Hepatocyte (in vitro differentiated cells): ENCODE measurements around the gene TMEM182. TPM values are rescaled to one million over a fixed set of nuclear protein-coding genes. Genes with fewer than 3 reads are reported as not detected.
A peak's percentile ranks its signal among the peaks of the same experiment; 100 is the strongest.

Experiments
- DNase-seq: peaks from one replicate; pipeline ENCODE4 v3.0.0-alpha.2; 2016; ENCODE audit warnings: low spot score
- H2AFZ ChIP-seq: fragments of 200-600 bp; sonication (generic); 2 replicates; pipeline ENCODE4 v1.6.0; 2016; ENCODE audit warnings: antibody characterized with exemption, mild to moderate bottlenecking
- H3K27ac ChIP-seq: fragments of 200-600 bp; sonication (generic); 2 replicates; pipeline ENCODE4 v1.5.1; 2016; ENCODE audit warnings: mild to moderate bottlenecking
- H3K27me3 ChIP-seq: fragments of 200-600 bp; sonication (generic); 2 replicates; pipeline ENCODE4 v1.6.1; 2016
- H3K36me3 ChIP-seq: fragments of 200-600 bp; sonication (generic); replicated peaks from 2 replicates; pipeline ENCODE4 v1.5.1; 2016; ENCODE audit warnings: low read depth; ENCODE audit not compliant: insufficient read depth
- H3K4me1 ChIP-seq: fragments of 200-600 bp; sonication (generic); 2 replicates; pipeline ENCODE4 v1.5.1; 2016; ENCODE audit warnings: mild to moderate bottlenecking, moderate library complexity; ENCODE audit not compliant: insufficient read depth
- H3K4me2 ChIP-seq: fragments of 200-600 bp; sonication (generic); 2 replicates; pipeline ENCODE4 v1.6.0; 2016
- H3K4me3 ChIP-seq: fragments of 200-600 bp; sonication (generic); 2 replicates; pipeline ENCODE4 v1.5.1; 2016; ENCODE audit warnings: mild to moderate bottlenecking
- H3K79me2 ChIP-seq: fragments of 200-600 bp; sonication (generic); 2 replicates; pipeline ENCODE4 v1.6.0; 2017; ENCODE audit warnings: mild to moderate bottlenecking
- H3K9me2 ChIP-seq: fragments of 200-600 bp; sonication (generic); replicated peaks from 2 replicates; pipeline ENCODE4 v1.6.0; 2017; ENCODE audit warnings: mild to moderate bottlenecking; ENCODE audit not compliant: insufficient read depth
- H3K9me3 ChIP-seq: fragments of 200-600 bp; sonication (generic); 2 replicates; pipeline ENCODE4 v1.5.1; 2016; ENCODE audit warnings: low read depth, mild to moderate bottlenecking
- H4K20me1 ChIP-seq: fragments of 200-600 bp; sonication (generic); 2 replicates; pipeline ENCODE4 v1.6.0; 2016; ENCODE audit warnings: mild to moderate bottlenecking; ENCODE audit not compliant: insufficient read depth, poor library complexity, severe bottlenecking
- EZH2 ChIP-seq: fragments of 200-600 bp; sonication (generic); IDR thresholded peaks from 2 replicates; pipeline ENCODE4 v1.6.1; 2016; ENCODE audit warnings: antibody characterized with exemption, mild to moderate bottlenecking, borderline replicate concordance
- EZH2phosphoT487 ChIP-seq: fragments of 200-600 bp; sonication (generic); IDR thresholded peaks from one replicate; pipeline ENCODE4 v1.6.1; 2018; ENCODE audit warnings: antibody characterized with exemption, mild to moderate bottlenecking, low read depth, moderate library complexity; ENCODE audit not compliant: unreplicated experiment, severe bottlenecking
- WGBS: methylation state at CpG from one replicate; pipeline ENCODE4 v1.1.6; 2016; ENCODE audit warnings: low lambda C conversion rate; ENCODE audit errors: missing lambda C conversion rate; 5-methylcytosine and 5-hydroxymethylcytosine counted together
- polyA plus RNA-seq: library from polyadenylated mRNA; unstranded; fragments of >200 nt; fragmentation: Nextera tagmentation; extraction: Ambion mirVana; gene quantifications from 2 replicates; pipeline ENCODE4 v1.2.1, GENCODE V29; 2016
- total RNA-seq: library from RNA; depleted of rRNA; stranded (reverse); fragments of >200 nt; gene quantifications from 2 replicates; pipeline ENCODE4 v1.2.3, GENCODE V29; 2014
- TF ChIP-seq, protein P1 (sequence below): fragments of 200-600 bp; sonication (generic); IDR thresholded peaks from 2 replicates; pipeline ENCODE4 v1.5.1; 2016; ENCODE audit warnings: antibody characterized with exemption, mild to moderate bottlenecking; ENCODE audit not compliant: poor library complexity

Gene TMEM182
- total and polyA plus RNA-seq, 2 experiments from 2014 or later: 3.3 to 5.1 TPM

GRCh38 chr2:102768892-102769291 is 7.1 kb downstream of the TMEM182 start:
- no peaks in the 10 kb centered on the region for H3K27me3 ChIP-seq

GRCh38 chr2:102770506-102770905 is 8.7 kb downstream of the TMEM182 start:
- Histone ChIP-seq H3K4me1 (peaks cover 4% of the 10 kb centered on the region), H3K9me3 (no peaks in the 10 kb centered on the region), H3K27me3 (no peaks in the 10 kb centered on the region), H3K9me2 (no peaks in the 10 kb centered on the region), H4K20me1 (no peaks in the 10 kb centered on the region), H3K4me3 (no peak overlapping the region), H3K27ac (no peak overlapping the region), H3K36me3 (no peaks in the 10 kb centered on the region), H2AFZ (no peak overlapping the region), H3K79me2 (no peaks in the 10 kb centered on the region), H3K4me2 (no peak overlapping the region)
- TF ChIP-seq, protein P1, sequence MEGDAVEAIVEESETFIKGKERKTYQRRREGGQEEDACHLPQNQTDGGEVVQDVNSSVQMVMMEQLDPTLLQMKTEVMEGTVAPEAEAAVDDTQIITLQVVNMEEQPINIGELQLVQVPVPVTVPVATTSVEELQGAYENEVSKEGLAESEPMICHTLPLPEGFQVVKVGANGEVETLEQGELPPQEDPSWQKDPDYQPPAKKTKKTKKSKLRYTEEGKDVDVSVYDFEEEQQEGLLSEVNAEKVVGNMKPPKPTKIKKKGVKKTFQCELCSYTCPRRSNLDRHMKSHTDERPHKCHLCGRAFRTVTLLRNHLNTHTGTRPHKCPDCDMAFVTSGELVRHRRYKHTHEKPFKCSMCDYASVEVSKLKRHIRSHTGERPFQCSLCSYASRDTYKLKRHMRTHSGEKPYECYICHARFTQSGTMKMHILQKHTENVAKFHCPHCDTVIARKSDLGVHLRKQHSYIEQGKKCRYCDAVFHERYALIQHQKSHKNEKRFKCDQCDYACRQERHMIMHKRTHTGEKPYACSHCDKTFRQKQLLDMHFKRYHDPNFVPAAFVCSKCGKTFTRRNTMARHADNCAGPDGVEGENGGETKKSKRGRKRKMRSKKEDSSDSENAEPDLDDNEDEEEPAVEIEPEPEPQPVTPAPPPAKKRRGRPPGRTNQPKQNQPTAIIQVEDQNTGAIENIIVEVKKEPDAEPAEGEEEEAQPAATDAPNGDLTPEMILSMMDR: no peak
- TF ChIP-seq EZH2phosphoT487 (no peak), EZH2 (no peak)
- WGBS: 77% methylated on average over 3 of the region's 3 CpGs
- DNase-seq: no peak

More at GRCh38 chr2:102768892-102769291, 7.1 kb downstream of the TMEM182 start:
- no peaks in the 10 kb centered on the region for H3K9me2 ChIP-seq
- no peaks in the 10 kb centered on the region for H3K9me3 ChIP-seq
- no peak overlapping the region for H3K4me3 ChIP-seq
- H3K27ac ChIP-seq: no peak overlapping the region
- no peak for DNase-seq
- no peaks in the 10 kb centered on the region for H4K20me1 ChIP-seq
- TF ChIP-seq EZH2phosphoT487: no peak
- TF ChIP-seq EZH2: no peak
- TF ChIP-seq, protein P1: no peak
- H3K79me2 ChIP-seq: no peaks in the 10 kb centered on the region
- no peaks in the 10 kb centered on the region for H3K36me3 ChIP-seq
- no peak overlapping the region for H3K4me2 ChIP-seq
- no peak overlapping the region for H2AFZ ChIP-seq
- peaks cover 4% of the 10 kb centered on the region for H3K4me1 ChIP-seq

GRCh38 chr2:102771114-102771513 is 9.3 kb downstream of the TMEM182 start:
- Histone ChIP-seq H3K27me3 (no peaks in the 10 kb centered on the region), H3K4me2 (no peak overlapping the region), H3K27ac (no peak overlapping the region), H3K36me3 (no peaks in the 10 kb centered on the region), H3K9me3 (no peaks in the 10 kb centered on the region), H3K4me3 (no peak overlapping the region), H3K9me2 (no peaks in the 10 kb centered on the region), H3K4me1 (peaks cover 4% of the 10 kb centered on the region), H4K20me1 (no peaks in the 10 kb centered on the region), H2AFZ (no peak overlapping the region), H3K79me2 (no peaks in the 10 kb centered on the region)
- WGBS: 63% methylated on average over 3 of the region's 3 CpGs
- DNase-seq: peak; percentile 13
- TF ChIP-seq EZH2phosphoT487 (peak; percentile 63), EZH2 (no peak)
- TF ChIP-seq, protein P1: no peak

DNA sequence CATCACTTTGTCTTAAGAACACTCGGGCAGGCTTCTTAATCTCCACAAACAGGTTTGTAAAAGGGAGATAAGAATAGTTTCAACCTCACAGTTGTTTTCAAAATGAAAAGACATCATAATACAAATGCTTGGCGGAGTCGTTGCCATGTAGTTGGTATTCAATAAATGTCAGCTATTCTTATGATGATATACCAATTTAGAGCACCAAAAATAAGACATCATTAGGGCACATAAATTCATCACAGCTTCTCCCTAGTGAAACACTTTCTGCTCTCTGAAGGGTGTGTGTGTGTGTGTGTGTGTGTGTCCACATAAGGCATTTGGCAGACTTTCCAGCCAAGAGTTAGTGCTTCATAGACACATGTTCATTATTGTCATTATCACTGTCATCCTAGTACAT is 10.8 kb downstream of the TMEM182 start:
- no peak overlapping the region for H3K27ac ChIP-seq
- no peaks in the 10 kb centered on the region for H3K9me2 ChIP-seq
- H3K4me2 ChIP-seq: no peak overlapping the region
- no peak overlapping the region for H2AFZ ChIP-seq
- H4K20me1 ChIP-seq: no peaks in the 10 kb centered on the region
- H3K79me2 ChIP-seq: no peaks in the 10 kb centered on the region
- no peak for DNase-seq
- no peaks in the 10 kb centered on the region for H3K36me3 ChIP-seq
- H3K4me3 ChIP-seq: no peak overlapping the region
- H3K27me3 ChIP-seq: no peaks in the 10 kb centered on the region
- WGBS: 85% methylated on average over 3 of the region's 3 CpGs
- H3K4me1 ChIP-seq: peaks cover 4% of the 10 kb centered on the region
- TF ChIP-seq EZH2 (no peak), EZH2phosphoT487 (no peak)
- TF ChIP-seq, protein P1: no peak
- H3K9me3 ChIP-seq: no peaks in the 10 kb centered on the region
